H9 (cell line): ENCODE measurements around the gene MRTFA. TPM values are rescaled to one million over a fixed set of nuclear protein-coding genes. Genes with fewer than 3 reads are reported as not detected.

Experiments
- DNase-seq: peaks from one replicate; pipeline ENCODE4 v3.0.0-alpha.2; 2017
- H2AFZ ChIP-seq: one replicate; pipeline ENCODE4 v1.6.1; 2013; ENCODE audit warnings: mild to moderate bottlenecking, low read length, control low read depth, moderate library complexity
- H2AK5ac ChIP-seq: 2 replicates; pipeline ENCODE4 v1.6.1; 2013; ENCODE audit warnings: low read length, control low read depth, mixed read lengths; ENCODE audit not compliant: insufficient read length
- H2BK120ac ChIP-seq: one replicate; pipeline ENCODE4 v1.6.1; 2013; ENCODE audit warnings: low read depth, mild to moderate bottlenecking, low read length, control low read depth, inconsistent platforms; ENCODE audit not compliant: poor library complexity, severe bottlenecking
- H2BK12ac ChIP-seq: 2 replicates; pipeline ENCODE4 v1.6.1; 2013; ENCODE audit warnings: low read length, control low read depth, mixed read lengths, low read depth; ENCODE audit not compliant: insufficient read length
- H2BK15ac ChIP-seq: 2 replicates; pipeline ENCODE4 v1.6.1; 2013; ENCODE audit warnings: low read depth, low read length, control low read depth
- H2BK20ac ChIP-seq: one replicate; pipeline ENCODE4 v1.6.1; 2013; ENCODE audit warnings: low read depth, mild to moderate bottlenecking, low read length, control low read depth, inconsistent platforms; ENCODE audit not compliant: poor library complexity, severe bottlenecking
- H2BK5ac ChIP-seq: 2 replicates; pipeline ENCODE4 v1.6.1; 2013; ENCODE audit warnings: low read length, control low read depth, mixed read lengths; ENCODE audit not compliant: insufficient read length
- H3K14ac ChIP-seq: 2 replicates; pipeline ENCODE4 v1.6.1; 2013; ENCODE audit warnings: low read length, control low read depth; ENCODE audit not compliant: insufficient read depth
- H3K18ac ChIP-seq: 2 replicates; pipeline ENCODE4 v1.6.1; 2013; ENCODE audit warnings: low read depth, mild to moderate bottlenecking, mixed read lengths, low read length, control low read depth; ENCODE audit not compliant: insufficient read length
- H3K23ac ChIP-seq: 2 replicates; pipeline ENCODE4 v1.6.1; 2013; ENCODE audit warnings: low read length, control low read depth, mixed read lengths, low read depth; ENCODE audit not compliant: insufficient read length
- H3K23me2 ChIP-seq: 2 replicates; pipeline ENCODE4 v1.6.1; 2013; ENCODE audit warnings: low read depth, mild to moderate bottlenecking, mixed read lengths, low read length, control low read depth; ENCODE audit not compliant: insufficient read length, poor library complexity, severe bottlenecking
- H3K27ac ChIP-seq: 2 replicates; pipeline ENCODE4 v1.5.1; 2013; ENCODE audit warnings: low read length, control low read depth, mixed read lengths, low read depth; ENCODE audit not compliant: insufficient read length
- H3K27me3 ChIP-seq: 2 replicates; pipeline ENCODE4 v1.6.1; 2013; ENCODE audit warnings: low read length, control low read depth, inconsistent platforms; ENCODE audit not compliant: insufficient read depth
- H3K4ac ChIP-seq: 2 replicates; pipeline ENCODE4 v1.6.1; 2013; ENCODE audit warnings: low read depth, mild to moderate bottlenecking, control low read depth, inconsistent platforms, low read length, moderate library complexity
- H3K4me1 ChIP-seq: 2 replicates; pipeline ENCODE4 v1.6.1; 2013; ENCODE audit warnings: low read length, control low read depth, inconsistent platforms; ENCODE audit not compliant: insufficient read depth
- H3K4me2 ChIP-seq: 2 replicates; pipeline ENCODE4 v1.6.1; 2013; ENCODE audit warnings: low read length, control low read depth, mixed read lengths; ENCODE audit not compliant: insufficient read length, insufficient read depth
- H3K56ac ChIP-seq: 2 replicates; pipeline ENCODE4 v1.6.1; 2013; ENCODE audit warnings: low read depth, mild to moderate bottlenecking, mixed read lengths, low read length, control low read depth; ENCODE audit not compliant: insufficient read length
- H3K79me1 ChIP-seq: 2 replicates; pipeline ENCODE4 v1.6.1; 2013; ENCODE audit warnings: low read depth, mild to moderate bottlenecking, moderate library complexity, low read length, control low read depth, inconsistent platforms; ENCODE audit not compliant: insufficient read depth, poor library complexity, severe bottlenecking
- H3K79me2 ChIP-seq: 2 replicates; pipeline ENCODE4 v1.6.1; 2013; ENCODE audit warnings: low read length, control low read depth, inconsistent platforms; ENCODE audit not compliant: insufficient read depth
- H3K9ac ChIP-seq: 2 replicates; pipeline ENCODE4 v1.6.1; 2013; ENCODE audit warnings: low read length, control low read depth, mixed read lengths; ENCODE audit not compliant: insufficient read length; ENCODE audit errors: extremely low read depth
- H3K9me3 ChIP-seq: one replicate; pipeline ENCODE4 v1.6.1; 2013; ENCODE audit warnings: low read depth, low read length, inconsistent platforms; ENCODE audit not compliant: control insufficient read depth
- H3T11ph ChIP-seq: one replicate; pipeline ENCODE4 v1.6.1; 2013; ENCODE audit warnings: mild to moderate bottlenecking, low read length, control low read depth, inconsistent platforms
- H4K20me1 ChIP-seq: one replicate; pipeline ENCODE4 v1.6.1; 2013; ENCODE audit not compliant: control insufficient read depth, insufficient read length, insufficient read depth
- H4K5ac ChIP-seq: 2 replicates; pipeline ENCODE4 v1.6.1; 2013; ENCODE audit warnings: low read depth, mild to moderate bottlenecking, mixed read lengths, low read length, control low read depth; ENCODE audit not compliant: insufficient read length
- H4K8ac ChIP-seq: replicated peaks from 2 replicates; pipeline ENCODE4 v1.6.1; 2013; ENCODE audit warnings: low read length, control low read depth, mixed read lengths, low read depth; ENCODE audit not compliant: insufficient read length
- H4K91ac ChIP-seq: 2 replicates; pipeline ENCODE4 v1.6.1; 2013; ENCODE audit warnings: low read depth, mild to moderate bottlenecking, moderate library complexity, mixed read lengths, low read length, control low read depth; ENCODE audit not compliant: insufficient read length
- H3K27ac Mint-ChIP-seq, 3 experiments: 2 replicates in 2 of 3; 3 replicates in 1 of 3; pipeline ENCODE4 v1.8.0; 2020 to 2021; ENCODE audit warnings: mixed read lengths in 3 of 3, mild to moderate bottlenecking in 1 of 3, moderate library complexity in 1 of 3
- H3K27me3 Mint-ChIP-seq: 2 replicates; pipeline ENCODE4 v1.8.0; 2021; ENCODE audit warnings: low read depth, mild to moderate bottlenecking, moderate library complexity, mixed read lengths
- H3K36me3 Mint-ChIP-seq, 3 experiments: 2 replicates in 2 of 3; 3 replicates in 1 of 3; pipeline ENCODE4 v1.8.0; 2020 to 2021; ENCODE audit warnings: low read depth in 3 of 3, mixed read lengths in 3 of 3; ENCODE audit not compliant: insufficient read depth in 1 of 3
- H3K4me1 Mint-ChIP-seq, 2 experiments: 2 replicates each; pipeline ENCODE4 v1.8.0; 2020; ENCODE audit warnings: mixed read lengths in 2 of 2
- H3K4me3 Mint-ChIP-seq, 2 experiments: 2 replicates in 1 of 2; 3 replicates in 1 of 2; pipeline ENCODE4 v1.8.0; 2020 to 2021; ENCODE audit warnings: mild to moderate bottlenecking in 2 of 2, mixed read lengths in 2 of 2, moderate library complexity in 1 of 2
- H3K9me3 Mint-ChIP-seq, 2 experiments: 2 replicates in 1 of 2; 3 replicates in 1 of 2; pipeline ENCODE4 v1.8.0; 2020; ENCODE audit warnings: mild to moderate bottlenecking in 2 of 2, mixed read lengths in 2 of 2, moderate library complexity in 1 of 2
- WGBS: extraction: QIAGEN DNeasy Blood & Tissue Kit; methylation state at CpG from one replicate; pipeline ENCODE4 v1.1.7; 2013; ENCODE audit warnings: missing lambda C conversion rate, low lambda C conversion rate, mixed read lengths; ENCODE audit not compliant: insufficient read length; ENCODE audit errors: extremely low coverage; 5-methylcytosine and 5-hydroxymethylcytosine counted together
- total RNA-seq: library from RNA; stranded (reverse); gene quantifications from 2 replicates; pipeline ENCODE4 v1.2.1, GENCODE V29; 2021
- TF ChIP-seq, protein P1 (sequence below): fragments of 200-600 bp; sonication (generic); conservative IDR thresholded peaks from 3 replicates; pipeline ENCODE4 v1.8.0; 2021; ENCODE audit warnings: antibody characterized with exemption, mild to moderate bottlenecking

Gene MRTFA
- total RNA-seq, 1 experiment from 2014 or later, result 38.1 TPM

DNA sequence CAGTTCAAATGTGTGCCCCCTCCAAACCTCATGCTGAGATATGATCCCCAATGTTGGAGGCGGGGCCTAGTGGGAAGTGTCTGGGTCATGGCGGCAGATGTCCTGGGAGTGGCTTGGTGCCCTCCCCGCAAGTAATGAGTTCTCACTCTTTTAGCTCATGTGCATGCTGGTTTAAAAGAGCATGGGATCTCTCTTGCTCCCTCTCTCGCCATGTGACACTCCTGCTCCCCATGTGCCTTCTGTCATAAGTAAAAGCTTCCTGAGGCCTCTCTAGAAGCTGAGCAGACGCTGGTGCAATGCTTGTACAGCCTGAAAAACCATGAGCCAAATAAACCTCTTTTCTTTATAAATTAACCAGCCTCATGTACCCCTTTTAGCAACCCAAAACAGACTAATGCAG is 167.3 kb downstream of the MRTFA start:
- no peak overlapping the region for H3K56ac ChIP-seq
- Mint-ChIP-seq H3K27me3 (no peaks in the 10 kb centered on the region), H3K4me1 (peaks cover 24 to 26% of the 10 kb centered on the region in 2 experiments), H3K27ac (peak overlapping the region in 1 of 3 experiments; percentile 26; a peak in 2 of 7 replicates), H3K36me3 (0 out of 7 replicates have a peak, but pooled peaks cover 0 to 3% (median 0%) of the 10 kb centered on the region in 3 experiments), H3K9me3 (no peaks in the 10 kb centered on the region), H3K4me3 (no peak overlapping the region)
- no peak overlapping the region for H3K9ac ChIP-seq
- H3K79me2 ChIP-seq, result no peaks in the 10 kb centered on the region; the same call in 1 of the 2 replicates
- H3K18ac ChIP-seq, result no peak overlapping the region
- H4K5ac ChIP-seq, result no peak overlapping the region
- H3K4me2 ChIP-seq, result no peak overlapping the region
- TF ChIP-seq, protein P1, sequence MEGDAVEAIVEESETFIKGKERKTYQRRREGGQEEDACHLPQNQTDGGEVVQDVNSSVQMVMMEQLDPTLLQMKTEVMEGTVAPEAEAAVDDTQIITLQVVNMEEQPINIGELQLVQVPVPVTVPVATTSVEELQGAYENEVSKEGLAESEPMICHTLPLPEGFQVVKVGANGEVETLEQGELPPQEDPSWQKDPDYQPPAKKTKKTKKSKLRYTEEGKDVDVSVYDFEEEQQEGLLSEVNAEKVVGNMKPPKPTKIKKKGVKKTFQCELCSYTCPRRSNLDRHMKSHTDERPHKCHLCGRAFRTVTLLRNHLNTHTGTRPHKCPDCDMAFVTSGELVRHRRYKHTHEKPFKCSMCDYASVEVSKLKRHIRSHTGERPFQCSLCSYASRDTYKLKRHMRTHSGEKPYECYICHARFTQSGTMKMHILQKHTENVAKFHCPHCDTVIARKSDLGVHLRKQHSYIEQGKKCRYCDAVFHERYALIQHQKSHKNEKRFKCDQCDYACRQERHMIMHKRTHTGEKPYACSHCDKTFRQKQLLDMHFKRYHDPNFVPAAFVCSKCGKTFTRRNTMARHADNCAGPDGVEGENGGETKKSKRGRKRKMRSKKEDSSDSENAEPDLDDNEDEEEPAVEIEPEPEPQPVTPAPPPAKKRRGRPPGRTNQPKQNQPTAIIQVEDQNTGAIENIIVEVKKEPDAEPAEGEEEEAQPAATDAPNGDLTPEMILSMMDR, result no peak
- DNase-seq, result no peak
- no peak overlapping the region for H2BK20ac ChIP-seq
- no CpG with 5 or more reads among the region's 5 CpGs for WGBS
- H3K27ac ChIP-seq, result no peak overlapping the region
- no peaks in the 10 kb centered on the region for H3K23me2 ChIP-seq
- no peak overlapping the region for H3T11ph ChIP-seq
- no peak overlapping the region for H4K8ac ChIP-seq
- no peak overlapping the region for H2BK120ac ChIP-seq
- no peaks in the 10 kb centered on the region for H4K20me1 ChIP-seq
- no peak overlapping the region for H2BK15ac ChIP-seq
- no peaks in the 10 kb centered on the region for H3K79me1 ChIP-seq
- H2AK5ac ChIP-seq, result no peak overlapping the region
- peaks cover 4% of the 10 kb centered on the region; the same call in 1 of the 2 replicates for H3K4me1 ChIP-seq
- H3K27me3 ChIP-seq, result no peaks in the 10 kb centered on the region
- H3K4ac ChIP-seq, result no peak overlapping the region
- no peak overlapping the region for H3K14ac ChIP-seq
- no peak overlapping the region for H2BK12ac ChIP-seq
- no peak overlapping the region for H2BK5ac ChIP-seq
- no peaks in the 10 kb centered on the region for H3K9me3 ChIP-seq
- no peak overlapping the region for H2AFZ ChIP-seq
- no peak overlapping the region for H3K23ac ChIP-seq
- no peak overlapping the region for H4K91ac ChIP-seq
